HG03135 (cell line): ENCODE measurements around the gene STK35.

Experiments
- ATAC-seq: cut with Tn5 transposase; IDR thresholded peaks from one replicate; pipeline ENCODE4 v1.9.1; 2021; ENCODE audit warnings: mild to moderate bottlenecking, moderate library complexity; ENCODE audit not compliant: unreplicated experiment

Gene STK35

DNA sequence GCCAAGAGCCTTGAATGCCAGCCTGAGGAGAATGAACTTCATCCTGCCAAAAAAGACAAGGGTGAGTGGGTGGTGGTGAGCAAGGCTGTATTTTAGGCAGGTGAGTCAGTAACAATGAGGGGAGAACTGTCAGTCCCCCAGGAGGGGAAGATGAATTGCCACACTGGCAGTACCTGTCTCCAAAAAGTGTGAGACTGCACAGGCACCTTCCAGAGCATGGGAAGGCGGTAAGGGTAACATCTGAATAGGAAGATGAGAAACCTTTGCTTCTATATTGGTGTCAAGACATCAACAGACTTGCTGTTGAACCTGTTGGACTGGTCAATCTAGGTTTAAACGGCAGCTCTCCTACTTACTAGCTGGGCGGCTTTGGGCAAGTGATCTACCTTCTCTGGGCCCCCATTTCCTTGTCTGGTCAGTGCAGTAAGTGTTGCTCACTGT is 30.9 kb downstream of the STK35 start:
- no peak for ATAC-seq

DNA sequence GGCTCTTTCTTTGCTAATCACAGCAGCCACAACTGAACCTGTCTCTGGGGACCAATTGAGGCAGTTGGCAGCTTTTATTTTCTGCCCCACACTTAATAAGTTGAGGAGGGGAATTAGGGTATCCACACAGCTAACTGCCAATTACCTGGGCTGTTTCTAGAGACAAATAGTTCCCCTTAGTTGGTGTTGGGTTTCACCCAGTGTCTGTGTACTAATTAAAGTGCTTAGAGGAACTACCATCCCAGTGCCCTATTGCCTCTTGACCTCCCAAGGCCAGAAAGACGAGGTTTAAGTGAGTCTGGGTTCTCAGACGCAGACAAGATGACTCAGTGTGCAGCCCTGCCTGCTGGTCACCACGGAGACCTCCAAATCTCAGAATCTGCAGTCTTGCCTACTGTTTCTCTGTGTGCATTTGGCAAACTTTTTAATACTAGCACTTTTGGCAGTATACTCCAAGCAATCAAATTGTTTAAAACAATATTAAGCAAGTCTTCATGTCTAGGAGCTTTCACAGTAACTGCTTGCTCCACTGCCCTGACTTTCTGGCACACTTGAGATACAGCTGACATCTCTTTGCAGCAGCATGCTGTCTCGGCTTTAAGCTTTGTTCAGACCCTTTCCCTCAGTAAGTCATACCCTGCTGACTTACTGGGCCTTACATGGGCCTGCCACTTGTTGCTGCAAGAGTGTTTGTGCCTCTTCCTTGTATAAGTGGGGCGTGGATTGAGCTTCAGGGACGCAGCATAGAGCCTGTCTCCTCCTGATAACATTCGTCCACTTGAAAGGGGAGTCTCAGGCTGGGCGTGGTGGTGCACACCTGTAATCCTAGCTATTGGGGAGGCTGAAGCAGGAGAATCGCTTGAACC is 31.9 kb downstream of the STK35 start:
- ATAC-seq = no peak

DNA sequence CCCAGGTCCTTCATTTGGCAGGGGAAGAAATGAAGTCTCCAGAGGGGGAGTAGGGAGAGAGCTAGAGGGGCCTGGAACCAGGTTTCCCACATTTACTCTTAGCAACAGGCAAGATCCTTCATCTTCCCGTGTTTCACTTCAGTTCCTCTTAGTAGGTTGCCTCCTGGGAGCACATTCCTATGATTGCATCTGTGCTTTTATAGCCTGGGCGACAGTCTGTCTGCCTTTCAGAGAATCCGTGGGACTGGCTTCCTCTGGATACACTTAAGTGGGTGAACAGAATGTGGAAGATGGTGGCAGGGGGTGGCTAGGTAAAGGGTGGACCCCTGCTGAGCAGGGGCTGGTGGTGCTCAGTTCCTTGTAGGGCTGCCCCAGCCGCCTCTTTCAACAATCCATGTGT is 33.4 kb downstream of the STK35 start:
- no peak for ATAC-seq

DNA sequence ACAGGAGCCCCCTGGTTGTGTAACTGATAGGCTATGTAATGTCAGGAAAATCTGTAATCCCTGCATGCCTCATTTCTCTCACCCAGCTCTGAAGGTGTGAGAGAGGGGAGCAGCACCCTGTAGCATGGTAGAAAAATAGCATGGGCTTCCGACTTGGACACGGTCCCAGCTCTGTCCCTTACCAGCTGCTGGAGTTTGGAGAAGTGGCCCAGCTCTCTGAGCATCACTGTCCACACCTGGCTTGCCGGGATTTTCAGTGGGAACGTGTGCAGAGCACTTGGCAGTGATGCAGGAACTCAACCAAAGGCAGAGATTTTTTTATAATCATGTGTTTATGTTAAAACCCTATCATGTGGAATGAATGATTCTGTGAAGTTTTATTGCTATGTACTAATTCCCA is 34.6 kb downstream of the STK35 start:
- ATAC-seq = no peak

DNA sequence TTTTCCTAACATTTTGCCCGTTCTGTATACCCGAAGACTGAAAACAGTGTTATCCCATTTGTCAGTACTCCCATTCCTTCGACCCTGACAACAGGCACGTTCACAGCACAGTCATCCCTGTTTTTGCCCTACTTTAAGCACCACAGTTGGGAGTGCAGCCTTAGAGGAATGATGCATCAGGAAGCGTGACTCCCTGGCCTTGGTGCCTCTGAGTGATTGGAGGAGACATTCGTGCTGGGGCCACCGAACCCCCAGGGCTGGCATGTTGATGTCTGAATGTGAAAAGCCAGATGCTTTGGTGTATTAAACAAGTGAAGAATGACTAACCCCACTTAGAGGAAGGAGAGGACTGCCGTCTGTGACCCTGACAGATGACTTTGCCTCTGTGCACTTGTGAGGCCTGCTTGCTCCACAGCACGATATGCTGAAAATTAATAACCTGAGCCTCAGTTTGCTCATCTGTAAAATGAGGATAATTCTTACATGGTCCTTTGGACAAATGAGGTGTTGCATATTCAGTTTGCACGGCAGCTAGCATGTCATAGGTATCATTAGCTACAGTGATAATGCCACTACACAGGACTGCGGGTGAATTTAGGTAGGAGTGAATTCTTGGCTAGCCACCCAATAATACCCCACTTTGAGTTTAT is 36.0 kb downstream of the STK35 start:
- ATAC-seq = no peak

DNA sequence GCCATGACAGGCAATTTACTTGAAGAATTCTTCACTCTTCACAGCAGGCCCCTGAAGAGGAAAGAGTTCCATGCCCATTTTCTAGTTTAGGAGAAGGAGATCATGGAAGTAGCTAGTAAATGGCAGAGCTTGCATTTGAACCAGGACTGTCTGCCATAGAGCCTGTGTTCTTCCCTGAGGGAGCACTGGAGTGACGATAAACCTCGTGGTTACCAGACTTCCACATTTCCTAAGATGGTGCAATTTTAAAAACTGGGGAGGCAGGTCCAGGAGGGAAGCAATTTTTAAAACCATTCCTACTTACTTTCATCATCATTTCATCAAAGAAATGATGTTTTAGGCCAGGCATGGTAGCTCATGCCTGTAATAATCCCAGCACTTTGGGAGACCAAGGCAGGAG is 36.8 kb downstream of the STK35 start:
- no peak for ATAC-seq

DNA sequence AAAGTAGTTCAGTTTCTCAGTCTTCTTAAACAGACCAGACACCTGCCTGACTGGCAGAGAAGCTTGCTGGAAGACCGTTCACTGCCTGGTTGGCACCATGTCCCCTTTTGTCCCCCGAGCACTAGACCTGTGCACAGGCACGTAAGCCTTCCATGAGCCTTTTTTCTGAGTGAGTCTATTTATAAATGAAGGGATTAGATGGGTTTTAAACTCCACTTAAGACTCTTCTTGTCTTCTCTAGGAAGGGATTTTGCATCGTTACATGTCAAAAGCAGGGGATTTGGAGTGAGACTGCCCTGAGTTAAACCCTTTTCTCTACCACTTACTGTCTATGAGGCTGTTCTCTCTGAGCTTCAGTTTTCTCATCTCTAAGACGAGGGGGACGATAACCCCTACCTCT is 37.6 kb downstream of the STK35 start:
- no peak for ATAC-seq

DNA sequence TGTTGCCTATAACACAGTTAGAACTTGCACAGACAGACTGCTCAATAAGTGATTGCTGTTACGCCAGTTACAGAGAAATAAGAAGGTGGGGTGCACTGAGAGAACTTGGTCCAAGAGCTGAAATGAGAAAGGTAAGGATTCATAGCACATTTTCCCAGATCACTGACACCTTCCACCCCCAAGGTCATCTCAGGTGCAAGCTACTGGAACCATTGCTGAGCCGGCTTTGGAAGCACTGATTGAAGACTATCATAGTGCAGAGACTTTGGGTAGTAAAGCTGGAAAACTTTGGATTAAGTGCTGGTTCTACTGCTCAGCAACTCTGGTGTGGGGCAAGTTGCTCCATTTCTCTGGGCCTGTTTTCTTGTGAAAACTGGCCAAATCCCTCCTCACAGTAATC is 38.1 kb downstream of the STK35 start:
- ATAC-seq = no peak

DNA sequence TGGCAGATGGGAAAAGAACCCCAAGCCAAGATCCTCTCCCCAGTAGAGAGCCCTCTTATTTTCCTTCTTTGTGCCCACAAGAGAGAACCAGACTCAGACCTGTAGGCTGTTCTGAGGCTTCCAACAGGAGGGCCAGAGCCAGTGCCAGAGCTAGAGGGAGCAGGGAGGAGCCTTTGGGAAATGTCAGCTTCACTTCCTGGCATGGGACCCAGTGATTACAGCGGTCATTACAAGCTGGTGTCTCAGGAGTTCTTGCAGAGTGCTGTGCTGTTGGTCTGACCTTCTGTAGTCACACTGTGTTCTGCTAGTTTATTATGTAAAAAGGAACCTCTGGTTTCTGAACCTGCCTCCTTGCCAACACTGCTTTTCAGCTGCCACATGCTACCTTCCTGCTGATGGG is 38.9 kb downstream of the STK35 start:
- ATAC-seq = no peak

DNA sequence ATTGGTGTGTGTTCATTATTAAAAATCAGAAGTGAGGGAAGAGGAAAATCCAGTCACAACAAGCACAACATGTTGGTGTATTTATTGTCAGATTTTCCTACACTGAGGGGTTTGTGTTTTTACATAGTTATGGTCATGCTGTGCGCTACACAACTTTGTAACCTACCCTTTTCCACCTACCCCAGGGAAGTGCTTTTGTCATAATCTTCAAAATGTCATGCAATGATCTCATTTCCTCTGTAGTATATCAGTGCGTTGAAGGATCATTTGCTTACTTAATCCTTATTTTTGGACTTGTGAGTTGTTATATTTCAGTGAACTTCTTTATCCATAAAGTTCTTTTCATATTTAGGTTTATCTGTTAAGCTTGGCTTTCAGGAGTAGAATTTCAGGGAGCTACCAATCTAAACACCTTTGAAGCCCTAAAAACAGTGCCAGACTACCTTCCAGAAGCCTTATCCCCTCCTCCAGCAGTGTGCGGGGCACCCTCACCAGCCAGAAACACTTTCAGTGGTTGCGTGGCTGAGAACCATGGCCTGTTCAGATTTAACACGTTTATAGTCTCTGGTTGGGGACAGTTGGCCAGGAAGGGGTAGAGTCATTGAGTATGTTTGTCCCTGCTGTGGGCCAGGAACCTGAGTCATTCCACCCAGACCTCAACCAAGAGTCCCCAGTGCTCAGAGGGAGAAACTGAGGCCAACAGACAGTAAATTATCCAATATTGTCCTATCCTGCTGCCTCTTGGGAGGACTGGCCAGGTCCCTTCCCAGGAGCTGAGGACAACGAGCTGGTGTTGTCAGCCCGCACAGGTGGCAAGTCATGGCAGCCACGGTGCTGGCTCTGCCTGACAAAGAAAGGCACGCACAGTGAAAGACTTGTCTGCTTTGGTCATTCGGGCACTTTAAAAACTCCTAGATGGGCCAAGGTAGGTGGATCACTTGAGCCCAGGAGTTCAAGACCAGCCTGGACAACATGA is 40.3 kb downstream of the STK35 start:
- no peak for ATAC-seq

DNA sequence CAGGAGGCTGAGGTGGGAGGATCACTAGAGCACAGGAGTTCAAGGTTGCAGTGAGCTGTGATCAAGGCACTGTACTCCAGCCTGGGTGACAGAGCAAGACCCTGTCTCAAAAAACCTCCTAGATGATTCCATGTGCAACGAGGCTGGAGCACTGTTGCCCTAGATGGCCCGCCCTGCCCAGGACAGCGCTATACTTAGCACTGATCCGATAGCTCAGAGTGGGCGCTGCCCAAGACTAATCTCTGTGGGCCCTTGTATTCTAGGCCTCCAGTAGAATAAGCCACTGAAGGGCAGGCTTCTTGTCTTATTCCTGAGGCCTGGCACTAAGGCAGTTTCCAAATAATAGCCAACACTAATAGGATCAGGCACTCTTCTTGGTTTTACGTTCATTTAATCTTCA is 41.0 kb downstream of the STK35 start:
- ATAC-seq = no peak

DNA sequence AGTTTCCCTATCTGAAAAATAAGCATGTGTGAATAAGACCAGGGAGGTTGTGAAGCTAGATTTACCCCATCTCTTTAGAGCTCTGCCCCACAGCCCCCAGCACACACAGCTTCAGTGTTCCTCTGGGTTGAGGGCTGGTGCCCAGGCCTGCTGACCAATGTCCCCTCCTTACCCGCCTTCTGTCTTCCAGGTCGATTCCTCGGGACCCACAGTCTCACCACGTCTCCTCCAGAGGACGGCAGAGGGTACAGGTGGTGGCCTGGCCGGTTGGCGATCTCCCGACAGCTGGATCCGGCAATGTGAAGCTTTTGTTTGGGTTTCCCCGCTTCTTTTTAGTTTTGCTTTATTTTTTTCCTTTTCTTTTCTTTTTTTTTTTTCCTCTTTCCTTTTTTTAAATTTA is 42.0 kb downstream of the STK35 start:
- ATAC-seq = no peak

DNA sequence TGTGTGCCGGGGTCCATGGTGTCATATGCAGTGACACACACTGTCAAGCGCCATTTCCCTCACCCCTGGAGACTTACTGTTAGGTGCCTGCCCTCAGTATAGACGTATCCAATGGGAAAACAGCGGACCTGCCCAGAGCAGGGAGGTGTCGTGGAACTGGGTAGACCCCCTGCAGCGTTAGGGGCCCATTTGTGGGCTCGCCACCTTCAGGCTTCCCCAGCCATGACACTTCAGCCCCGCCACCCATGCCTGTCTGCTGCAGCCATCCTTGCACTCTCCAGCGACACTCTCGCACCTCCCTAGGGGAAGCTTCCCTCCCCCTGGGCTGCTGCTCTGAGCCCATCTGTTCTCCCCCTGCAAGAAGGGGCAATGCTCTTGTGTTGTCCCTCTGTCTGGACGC is 43.2 kb downstream of the STK35 start:
- ATAC-seq = no peak

DNA sequence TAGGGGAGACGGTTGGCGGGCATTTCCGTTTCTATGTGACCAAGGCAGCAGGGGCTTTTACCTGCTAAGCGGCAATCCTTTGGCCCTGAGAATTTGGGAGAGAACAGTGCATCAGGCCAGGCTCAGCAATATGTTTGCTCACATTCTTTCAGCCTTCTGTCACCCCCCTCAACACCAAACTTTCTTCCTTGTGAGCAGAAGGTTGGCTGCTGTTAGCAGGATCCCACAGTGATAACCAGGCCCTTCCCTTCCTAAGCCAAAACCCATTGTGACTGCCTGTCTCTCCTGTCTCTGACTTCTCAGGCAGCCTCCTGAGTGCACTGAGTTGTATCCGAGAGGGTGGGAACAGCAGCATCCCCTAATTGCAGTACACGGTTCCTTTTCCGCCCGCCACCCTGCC is 43.7 kb downstream of the STK35 start:
- no peak for ATAC-seq

DNA sequence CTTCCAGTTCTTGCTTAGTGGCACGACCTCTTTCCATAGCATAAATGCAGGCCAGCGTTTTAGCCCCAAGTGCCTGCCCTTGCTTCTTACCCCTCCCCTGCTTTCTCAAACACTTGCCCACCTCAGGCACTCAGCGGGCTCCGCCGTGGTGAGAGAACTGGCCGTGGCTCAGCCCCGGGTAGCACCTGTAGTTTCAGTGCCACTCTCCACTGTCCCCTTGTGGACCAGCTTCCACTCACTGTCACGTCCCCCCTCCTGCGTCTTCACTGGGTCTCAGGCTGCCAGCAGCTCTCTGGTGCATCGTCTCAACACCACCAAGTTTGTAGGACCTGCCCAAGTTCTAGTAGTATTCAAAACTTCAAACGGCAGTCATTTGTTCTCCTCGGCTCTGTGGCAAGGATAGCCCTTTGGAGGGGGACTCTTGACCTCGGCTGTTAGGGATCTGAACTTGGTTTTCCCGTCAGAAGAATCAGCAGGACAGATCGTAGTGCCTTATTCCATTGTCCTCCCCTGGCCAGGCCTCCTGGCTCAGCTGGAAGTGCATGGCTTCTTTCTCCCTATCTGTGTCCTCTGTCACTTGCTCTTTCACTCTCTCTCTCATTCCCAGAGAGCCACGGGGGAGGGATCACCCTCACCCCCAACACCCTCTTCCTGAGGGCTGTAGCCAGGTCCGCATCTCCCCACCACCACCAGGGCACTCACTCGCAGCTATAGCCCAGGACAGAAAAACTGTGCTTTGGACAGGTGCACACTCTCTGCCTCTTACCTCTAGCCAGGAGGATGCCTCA is 44.6 kb downstream of the STK35 start:
- ATAC-seq = no peak

DNA sequence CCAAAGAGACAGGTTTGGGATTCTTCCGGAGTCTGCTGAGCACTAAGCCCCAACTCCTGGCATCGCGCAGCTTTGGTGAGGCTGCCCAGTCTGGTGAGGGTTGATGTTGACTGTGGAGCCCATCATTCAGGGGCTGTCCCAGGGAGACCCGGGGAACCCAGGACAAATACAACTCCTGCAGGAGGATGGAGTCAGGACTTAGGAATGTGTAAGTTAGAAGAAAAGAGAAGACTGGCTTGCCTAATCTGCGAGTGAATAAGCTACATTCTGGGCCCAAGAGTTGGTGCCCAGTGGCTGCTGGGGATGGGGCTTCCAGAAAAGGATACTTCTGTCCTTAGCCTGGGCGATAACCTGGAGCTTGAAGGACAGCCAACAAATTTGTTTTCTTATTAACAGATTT is 47.9 kb downstream of the STK35 start:
- ATAC-seq = no peak

DNA sequence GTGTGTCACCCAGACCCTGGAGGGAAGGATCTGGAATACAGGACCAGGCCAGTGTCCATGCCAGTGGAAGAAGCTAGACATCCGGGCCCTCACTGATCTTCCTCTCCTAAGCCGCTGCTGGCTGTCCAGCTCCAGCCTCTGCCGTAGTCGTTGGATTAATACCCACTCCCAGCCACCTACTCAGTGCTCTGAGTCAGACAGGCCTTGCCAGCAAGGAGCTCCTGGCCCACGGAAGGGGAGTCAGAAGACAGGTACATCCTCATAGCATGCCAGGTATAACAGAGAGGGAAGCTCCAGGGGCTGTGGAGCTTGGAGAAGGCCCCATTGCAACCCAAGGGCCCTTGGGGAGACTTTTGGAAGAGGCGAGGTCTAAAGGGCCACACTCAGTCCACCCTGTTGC is 49.0 kb downstream of the STK35 start:
- ATAC-seq = no peak

DNA sequence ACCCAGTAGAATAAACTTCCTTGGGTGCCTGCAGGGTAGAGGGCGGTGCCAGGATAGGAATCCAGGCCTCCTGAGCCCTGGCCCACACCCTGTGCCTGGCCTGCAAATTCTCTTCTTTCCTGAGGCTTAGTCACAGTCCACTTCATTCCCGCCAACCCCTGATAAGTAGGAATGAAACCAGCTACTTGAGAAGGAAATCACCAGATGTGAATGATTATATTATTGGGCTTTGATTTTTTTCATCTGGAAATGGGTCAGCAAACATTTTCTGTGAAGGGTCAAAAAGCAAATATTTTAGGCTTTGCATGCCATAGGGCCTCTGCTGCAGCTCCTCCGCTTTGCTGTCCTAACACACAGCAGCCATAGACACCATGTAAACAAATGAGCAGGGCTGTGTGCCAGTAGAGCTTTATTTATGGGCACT is 50.2 kb downstream of the STK35 start:
- no peak for ATAC-seq

DNA sequence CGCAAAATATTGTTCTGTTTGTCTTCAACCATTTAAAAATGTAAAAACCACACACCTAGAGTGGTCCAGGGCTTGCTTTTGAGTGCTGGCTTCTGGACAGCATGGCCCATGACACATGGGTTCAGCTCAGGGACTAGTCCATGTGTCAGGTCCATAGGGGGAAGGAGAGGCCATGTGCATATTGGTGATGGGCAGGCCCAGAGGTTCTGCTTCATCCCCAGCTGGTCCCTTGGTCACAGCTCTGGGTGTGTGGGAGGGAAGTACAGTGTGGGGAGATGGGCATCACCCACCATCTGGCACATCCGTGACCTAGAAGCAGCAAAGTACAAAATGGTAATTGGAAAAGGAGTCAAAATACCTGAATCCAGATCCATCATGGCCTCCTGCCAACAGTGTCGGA is 50.7 kb downstream of the STK35 start:
- ATAC-seq = no peak

DNA sequence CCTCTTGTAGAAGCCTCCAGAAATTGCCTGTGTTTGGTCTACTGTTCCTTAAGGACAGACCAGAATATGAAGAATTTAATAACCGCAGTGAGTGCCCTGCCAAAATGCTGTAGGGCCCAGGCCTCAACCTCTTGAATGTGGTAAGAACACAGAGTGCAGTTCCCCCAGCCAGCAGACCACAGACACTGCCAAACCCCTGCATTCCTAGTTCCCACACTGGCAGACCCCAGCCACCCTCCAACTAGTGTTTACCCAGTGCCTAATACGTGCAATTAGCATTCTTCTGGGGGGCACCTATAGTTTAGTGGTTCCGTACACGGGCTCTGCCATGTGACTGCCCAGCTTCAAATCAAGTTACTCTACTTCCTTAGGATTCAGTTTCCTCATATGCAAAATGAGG is 51.7 kb downstream of the STK35 start:
- no peak for ATAC-seq

DNA sequence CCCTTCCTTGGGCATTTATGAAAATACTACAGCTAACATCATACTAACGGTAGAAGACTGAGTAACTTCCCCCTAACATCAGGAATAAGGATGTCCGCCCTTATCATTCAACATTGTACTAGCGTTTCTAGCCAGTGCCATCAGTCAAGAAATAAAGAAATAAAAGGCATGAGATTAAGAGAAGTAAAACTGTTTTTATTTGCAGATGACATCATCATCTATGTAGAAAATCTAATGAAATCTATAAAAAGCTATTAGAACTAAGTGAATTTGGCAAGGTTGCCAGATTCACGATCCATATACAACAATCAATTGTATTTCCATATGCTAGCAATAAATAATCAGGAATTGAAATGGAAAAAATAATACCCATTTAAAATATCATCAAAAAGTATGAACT is 54.6 kb downstream of the STK35 start:
- no peak for ATAC-seq
